ENCODE data around the gene PNPLA4. TPM values are rescaled to one million over a fixed set of nuclear protein-coding genes. Genes with fewer than 3 reads are reported as not detected.
A peak's percentile ranks its signal among the peaks of the same experiment; 100 is the strongest.

PNPLA4 gene
- total RNA-seq, 1 donor from 2014 or later: 21.0 TPM

GRCh38 chrX:7953446-7953845 lies 26.2 kb upstream of the PNPLA4 start:
- TF ChIP-seq CTCF (IDR thresholded peaks at IDR 0.05; ENCODE audit: insufficient read depth, low read length, poor library complexity, severe bottlenecking): no peak
- no peak for DNase-seq (ENCODE audit: low read depth)
- Histone ChIP-seq H3K4me3 (ENCODE audit: low read depth, low read length) (no peak overlapping the region), H3K27me3 (ENCODE audit: control insufficient read depth, insufficient read depth, low read length) (no peaks in the 10 kb centered on the region), H3K36me3 (ENCODE audit: control insufficient read depth, insufficient read depth, low read length) (no peaks in the 10 kb centered on the region)

- H3K4me3 ChIP-seq (ENCODE audit: low read depth, low read length): no peak overlapping the region
- H3K27me3 ChIP-seq (ENCODE audit: control insufficient read depth, insufficient read depth, low read length): no peaks in the 10 kb centered on the region
- H3K36me3 ChIP-seq (ENCODE audit: control insufficient read depth, insufficient read depth, low read length): no peaks in the 10 kb centered on the region
- no peak for DNase-seq (ENCODE audit: low read depth)
- no peak for TF ChIP-seq CTCF (IDR thresholded peaks at IDR 0.05; ENCODE audit: insufficient read depth, low read length, poor library complexity, severe bottlenecking)
These were observed 23.7 kb upstream of the PNPLA4 start for GRCh38 chrX:7950865-7951264.

- TF ChIP-seq CTCF (IDR thresholded peaks at IDR 0.05; ENCODE audit: insufficient read depth, low read length, poor library complexity, severe bottlenecking): no peak
- H3K36me3 ChIP-seq (ENCODE audit: control insufficient read depth, insufficient read depth, low read length): no peaks in the 10 kb centered on the region
- H3K27me3 ChIP-seq (ENCODE audit: control insufficient read depth, insufficient read depth, low read length): no peaks in the 10 kb centered on the region
- DNase-seq (ENCODE audit: low read depth): no peak
- no peak overlapping the region for H3K4me3 ChIP-seq (ENCODE audit: low read depth, low read length)
These were observed 21.3 kb upstream of the PNPLA4 start for GRCh38 chrX:7948483-7948882.

- Histone ChIP-seq H3K27me3 (ENCODE audit: control insufficient read depth, insufficient read depth, low read length) (no peaks in the 10 kb centered on the region), H3K4me3 (ENCODE audit: low read depth, low read length) (no peak overlapping the region), H3K36me3 (ENCODE audit: control insufficient read depth, insufficient read depth, low read length) (no peaks in the 10 kb centered on the region)
- no peak for DNase-seq (ENCODE audit: low read depth)
- TF ChIP-seq CTCF (IDR thresholded peaks at IDR 0.05; ENCODE audit: insufficient read depth, low read length, poor library complexity, severe bottlenecking): no peak
These were observed 19.7 kb upstream of the PNPLA4 start for GRCh38 chrX:7946960-7947359.

GRCh38 chrX:7943600-7944245 lies 16.5 kb upstream of the PNPLA4 start:
- DNase-seq (ENCODE audit: low read depth): no peak
- TF ChIP-seq CTCF (IDR thresholded peaks at IDR 0.05; ENCODE audit: insufficient read depth, low read length, poor library complexity, severe bottlenecking): no peak
- Histone ChIP-seq H3K4me3 (ENCODE audit: low read depth, low read length) (no peak overlapping the region), H3K36me3 (ENCODE audit: control insufficient read depth, insufficient read depth, low read length) (no peaks in the 10 kb centered on the region), H3K27me3 (ENCODE audit: control insufficient read depth, insufficient read depth, low read length) (no peaks in the 10 kb centered on the region)

GRCh38 chrX:7941390-7942042 lies 14.3 kb upstream of the PNPLA4 start:
- Histone ChIP-seq H3K27me3 (ENCODE audit: control insufficient read depth, insufficient read depth, low read length) (no peaks in the 10 kb centered on the region), H3K4me3 (ENCODE audit: low read depth, low read length) (no peak overlapping the region), H3K36me3 (ENCODE audit: control insufficient read depth, insufficient read depth, low read length) (no peaks in the 10 kb centered on the region)
- DNase-seq (ENCODE audit: low read depth): no peak
- TF ChIP-seq CTCF (IDR thresholded peaks at IDR 0.05; ENCODE audit: insufficient read depth, low read length, poor library complexity, severe bottlenecking): peak; percentile 61

Measured in kidney epithelial cell (primary cell).